Measurements from ENCODE around the gene DIPK1C. TPM values are rescaled to one million over a fixed set of nuclear protein-coding genes. Genes with fewer than 3 reads are reported as not detected.

The DIPK1C gene
- total RNA-seq, 1 experiment from 2014 or later, result not detected

DNA sequence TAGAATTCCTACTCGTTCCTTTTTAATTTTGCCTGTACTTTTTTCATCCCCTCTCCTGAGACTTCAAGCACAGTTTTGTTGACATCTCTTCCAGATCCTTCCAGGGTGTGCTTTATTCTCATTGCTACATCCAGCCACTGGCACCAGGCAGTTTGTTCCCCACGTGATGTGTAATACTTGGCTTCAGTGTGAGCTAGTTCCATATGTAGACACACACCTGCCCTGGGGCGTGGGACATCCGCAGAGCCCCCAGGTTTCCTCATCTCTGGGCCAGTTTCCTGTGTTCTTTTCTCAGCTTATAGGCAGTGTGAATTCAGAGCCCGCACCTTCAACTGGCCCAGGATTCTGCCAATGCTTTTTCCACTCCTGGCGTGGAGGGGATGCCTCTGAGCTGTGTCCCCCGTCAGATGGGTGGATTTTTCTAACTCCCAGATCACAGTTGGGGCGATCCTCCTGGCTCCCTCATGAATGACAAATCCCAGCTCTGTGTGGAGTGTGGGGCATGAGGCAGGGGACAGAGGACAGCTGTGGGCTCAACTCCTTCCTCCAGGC lies 46.6 kb downstream of the DIPK1C start:
- no peak overlapping the region for H2AFZ ChIP-seq (ENCODE audit: low read depth, low read length, poor library complexity, severe bottlenecking)
- no peak for TF ChIP-seq ZFX (IDR thresholded peaks at IDR 0.05)
- no peak for TF ChIP-seq SIN3A (IDR thresholded peaks at IDR 0.05; ENCODE audit: low read depth)
- TF ChIP-seq SRF (IDR thresholded peaks at IDR 0.05; ENCODE audit: low read depth), result no peak
- TF ChIP-seq ELF1 (IDR thresholded peaks at IDR 0.05; ENCODE audit: borderline replicate concordance, low read depth), result no peak
- TF ChIP-seq, protein P1, sequence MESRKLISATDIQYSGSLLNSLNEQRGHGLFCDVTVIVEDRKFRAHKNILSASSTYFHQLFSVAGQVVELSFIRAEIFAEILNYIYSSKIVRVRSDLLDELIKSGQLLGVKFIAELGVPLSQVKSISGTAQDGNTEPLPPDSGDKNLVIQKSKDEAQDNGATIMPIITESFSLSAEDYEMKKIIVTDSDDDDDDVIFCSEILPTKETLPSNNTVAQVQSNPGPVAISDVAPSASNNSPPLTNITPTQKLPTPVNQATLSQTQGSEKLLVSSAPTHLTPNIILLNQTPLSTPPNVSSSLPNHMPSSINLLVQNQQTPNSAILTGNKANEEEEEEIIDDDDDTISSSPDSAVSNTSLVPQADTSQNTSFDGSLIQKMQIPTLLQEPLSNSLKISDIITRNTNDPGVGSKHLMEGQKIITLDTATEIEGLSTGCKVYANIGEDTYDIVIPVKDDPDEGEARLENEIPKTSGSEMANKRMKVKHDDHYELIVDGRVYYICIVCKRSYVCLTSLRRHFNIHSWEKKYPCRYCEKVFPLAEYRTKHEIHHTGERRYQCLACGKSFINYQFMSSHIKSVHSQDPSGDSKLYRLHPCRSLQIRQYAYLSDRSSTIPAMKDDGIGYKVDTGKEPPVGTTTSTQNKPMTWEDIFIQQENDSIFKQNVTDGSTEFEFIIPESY (IDR thresholded peaks at IDR 0.05; ENCODE audit: extremely low read depth, insufficient replicate concordance, low read length), result no peak
- TF ChIP-seq ZNF274 (IDR thresholded peaks at IDR 0.05; ENCODE audit: low read depth, low read length), result no peak
- no peak for TF ChIP-seq EZH2phosphoT487 (IDR thresholded peaks at IDR 0.05; ENCODE audit: borderline replicate concordance)
- no peak for TF ChIP-seq CEBPB (IDR thresholded peaks at IDR 0.05; ENCODE audit: low read depth)
- no peak for TF ChIP-seq POLR2AphosphoS5 (IDR thresholded peaks at IDR 0.05; ENCODE audit: low read depth, low read length)
- no peak for TF ChIP-seq FOSL1 (IDR thresholded peaks at IDR 0.05; ENCODE audit: low read depth)
- TF ChIP-seq, protein P2, sequence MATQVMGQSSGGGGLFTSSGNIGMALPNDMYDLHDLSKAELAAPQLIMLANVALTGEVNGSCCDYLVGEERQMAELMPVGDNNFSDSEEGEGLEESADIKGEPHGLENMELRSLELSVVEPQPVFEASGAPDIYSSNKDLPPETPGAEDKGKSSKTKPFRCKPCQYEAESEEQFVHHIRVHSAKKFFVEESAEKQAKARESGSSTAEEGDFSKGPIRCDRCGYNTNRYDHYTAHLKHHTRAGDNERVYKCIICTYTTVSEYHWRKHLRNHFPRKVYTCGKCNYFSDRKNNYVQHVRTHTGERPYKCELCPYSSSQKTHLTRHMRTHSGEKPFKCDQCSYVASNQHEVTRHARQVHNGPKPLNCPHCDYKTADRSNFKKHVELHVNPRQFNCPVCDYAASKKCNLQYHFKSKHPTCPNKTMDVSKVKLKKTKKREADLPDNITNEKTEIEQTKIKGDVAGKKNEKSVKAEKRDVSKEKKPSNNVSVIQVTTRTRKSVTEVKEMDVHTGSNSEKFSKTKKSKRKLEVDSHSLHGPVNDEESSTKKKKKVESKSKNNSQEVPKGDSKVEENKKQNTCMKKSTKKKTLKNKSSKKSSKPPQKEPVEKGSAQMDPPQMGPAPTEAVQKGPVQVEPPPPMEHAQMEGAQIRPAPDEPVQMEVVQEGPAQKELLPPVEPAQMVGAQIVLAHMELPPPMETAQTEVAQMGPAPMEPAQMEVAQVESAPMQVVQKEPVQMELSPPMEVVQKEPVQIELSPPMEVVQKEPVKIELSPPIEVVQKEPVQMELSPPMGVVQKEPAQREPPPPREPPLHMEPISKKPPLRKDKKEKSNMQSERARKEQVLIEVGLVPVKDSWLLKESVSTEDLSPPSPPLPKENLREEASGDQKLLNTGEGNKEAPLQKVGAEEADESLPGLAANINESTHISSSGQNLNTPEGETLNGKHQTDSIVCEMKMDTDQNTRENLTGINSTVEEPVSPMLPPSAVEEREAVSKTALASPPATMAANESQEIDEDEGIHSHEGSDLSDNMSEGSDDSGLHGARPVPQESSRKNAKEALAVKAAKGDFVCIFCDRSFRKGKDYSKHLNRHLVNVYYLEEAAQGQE (IDR thresholded peaks at IDR 0.05; ENCODE audit: low read depth), result no peak
- TF ChIP-seq CBX3 (IDR thresholded peaks at IDR 0.05; ENCODE audit: low read depth), result no peak
- TF ChIP-seq YY1 (IDR thresholded peaks at IDR 0.05; ENCODE audit: extremely low read depth, insufficient replicate concordance, low read depth, low read length), result no peak
- H3K4me2 ChIP-seq (ENCODE audit: low read length), result no peak overlapping the region
- H3K27ac ChIP-seq (ENCODE audit: low read depth, low read length), result no peak overlapping the region
- ChIA-PET CTCF (no interaction called here), POLR2A (no interaction called here), RAD21 (ENCODE audit: low non-redundant PET in 1 of 2, low total read pairs in 2 of 2, uncharacterized antibody in 2 of 2, unreplicated experiment in 2 of 2) (no interaction called here)
- H3K27me3 ChIP-seq (ENCODE audit: insufficient read depth, low read length), result peaks cover 49% of the 10 kb centered on the region
- H3K36me3 ChIP-seq (ENCODE audit: control insufficient read depth in 1 of 2, insufficient read depth in 2 of 2, low read length in 2 of 2), result no peaks in the 10 kb centered on the region
- H3K79me2 ChIP-seq (ENCODE audit: insufficient read depth, low read length), result no peaks in the 10 kb centered on the region
- no peak overlapping the region for H3K4me3 ChIP-seq (replicated peaks in 1 of 2; ENCODE audit: low read depth in 1 of 2, low read length in 2 of 2)
- no peaks in the 10 kb centered on the region for H3K9me3 ChIP-seq (ENCODE audit: control insufficient read depth in 1 of 2, insufficient read depth in 1 of 2, low read depth in 1 of 2, low read length in 2 of 2)
- H3K9me2 ChIP-seq (ENCODE audit: insufficient read depth), result no peaks in the 10 kb centered on the region
- no peak for DNase-seq (ENCODE audit: low read depth, low spot score)
- no peak for ATAC-seq
- no peaks in the 10 kb centered on the region for H4K20me1 ChIP-seq (ENCODE audit: insufficient read depth)
- intact Hi-C loops (cut with micrococcal nuclease), result no loop called here
- no TSS peak for BruUV-seq (replicated peaks)
- H3K9ac ChIP-seq (ENCODE audit: low read length), result no peak overlapping the region
- no peaks in the 10 kb centered on the region for H3K4me1 ChIP-seq (ENCODE audit: control insufficient read depth in 1 of 2, insufficient read depth in 2 of 2, low read length in 2 of 2)
